Measurements from ENCODE around the gene IGLL1.
"Not testable (repeated sequence)": the region's sequence is repeated elsewhere in the genome, so short reads cannot be mapped to it uniquely, and the experiment has no call there.

The IGLL1 gene

GRCh38 chr22:23562186-23562585 is 17.9 kb downstream of the IGLL1 start:
- H3K4me1 ChIP-seq (ENCODE audit: control insufficient read depth, insufficient read depth, low read length), result peaks cover 5% of the 10 kb centered on the region; the same call in 1 of the 2 replicates
- peaks cover 5% of the 10 kb centered on the region; the same call in 1 of the 2 replicates for H3K27me3 ChIP-seq (ENCODE audit: control insufficient read depth, insufficient read depth, low read length)
- no peaks in the 10 kb centered on the region for H3K36me3 ChIP-seq (ENCODE audit: control insufficient read depth, insufficient read depth, low read length)
- no peak overlapping the region for H3K4me3 ChIP-seq (ENCODE audit: low read length)
- no CpG with 5 or more reads among the region's 4 CpGs for WGBS (ENCODE audit: insufficient coverage, insufficient read length)
- no peak overlapping the region for H3K27ac ChIP-seq (ENCODE audit: low read length)
- no peaks in the 10 kb centered on the region for H3K9me3 ChIP-seq (ENCODE audit: control insufficient read depth, insufficient read depth, low read length)
- no peak for DNase-seq (ENCODE audit: low read depth, low spot score)

DNA sequence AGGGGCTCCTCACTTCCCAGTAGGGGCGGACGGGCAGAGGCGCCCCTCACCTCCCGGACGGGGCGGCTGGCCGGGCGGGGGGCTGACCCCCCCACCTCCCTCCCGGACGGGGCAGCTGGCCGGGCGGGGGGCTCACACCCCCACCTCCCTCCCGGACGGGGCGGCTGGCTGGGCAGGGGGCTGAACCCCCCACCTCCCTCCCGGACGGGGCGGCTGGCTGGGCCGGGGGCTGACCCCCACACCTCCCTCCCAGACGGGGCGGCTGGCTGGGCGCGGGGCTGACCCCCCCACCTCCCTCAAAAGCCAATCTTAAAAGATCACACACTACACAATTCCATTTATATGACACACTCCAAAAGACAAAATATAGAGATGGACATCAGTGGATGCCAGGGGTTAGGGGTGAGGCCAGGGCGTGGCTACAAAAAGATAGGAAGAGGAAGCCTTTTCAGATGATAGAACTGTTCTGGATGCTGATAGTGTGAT is 19.0 kb downstream of the IGLL1 start:
- DNase-seq (ENCODE audit: low read depth, low spot score); H3K36me3 ChIP-seq (ENCODE audit: control insufficient read depth, insufficient read depth, low read length); H3K27me3 ChIP-seq (ENCODE audit: control insufficient read depth, insufficient read depth, low read length); H3K27ac ChIP-seq (ENCODE audit: low read length); H3K4me1 ChIP-seq (ENCODE audit: control insufficient read depth, insufficient read depth, low read length); H3K9me3 ChIP-seq (ENCODE audit: control insufficient read depth, insufficient read depth, low read length); H3K4me3 ChIP-seq (ENCODE audit: low read length): not testable (repeated sequence)
- WGBS (ENCODE audit: insufficient coverage, insufficient read length), result no CpG with 5 or more reads among the region's 24 CpGs

- not testable (repeated sequence) for H3K36me3 ChIP-seq (ENCODE audit: control insufficient read depth, insufficient read depth, low read length); H3K4me3 ChIP-seq (ENCODE audit: low read length); H3K9me3 ChIP-seq (ENCODE audit: control insufficient read depth, insufficient read depth, low read length); DNase-seq (ENCODE audit: low read depth, low spot score); H3K4me1 ChIP-seq (ENCODE audit: control insufficient read depth, insufficient read depth, low read length); H3K27me3 ChIP-seq (ENCODE audit: control insufficient read depth, insufficient read depth, low read length); H3K27ac ChIP-seq (ENCODE audit: low read length)
- no CpG with 5 or more reads among the region's 1 CpG for WGBS (ENCODE audit: insufficient coverage, insufficient read length)
Observed at GRCh38 chr22:23560215-23560614, 19.9 kb downstream of the IGLL1 start.

- Histone ChIP-seq H3K4me3 (ENCODE audit: low read length) (no peak overlapping the region), H3K36me3 (ENCODE audit: control insufficient read depth, insufficient read depth, low read length) (no peaks in the 10 kb centered on the region), H3K27ac (ENCODE audit: low read length) (no peak overlapping the region), H3K27me3 (ENCODE audit: control insufficient read depth, insufficient read depth, low read length) (no peaks in the 10 kb centered on the region), H3K9me3 (ENCODE audit: control insufficient read depth, insufficient read depth, low read length) (no peaks in the 10 kb centered on the region), H3K4me1 (ENCODE audit: control insufficient read depth, insufficient read depth, low read length) (no peaks in the 10 kb centered on the region)
- DNase-seq (ENCODE audit: low read depth, low spot score), result no peak
- WGBS (ENCODE audit: insufficient coverage, insufficient read length), result no CpG with 5 or more reads among the region's 4 CpGs
Observed at GRCh38 chr22:23557467-23557866, 22.6 kb downstream of the IGLL1 start.

DNA sequence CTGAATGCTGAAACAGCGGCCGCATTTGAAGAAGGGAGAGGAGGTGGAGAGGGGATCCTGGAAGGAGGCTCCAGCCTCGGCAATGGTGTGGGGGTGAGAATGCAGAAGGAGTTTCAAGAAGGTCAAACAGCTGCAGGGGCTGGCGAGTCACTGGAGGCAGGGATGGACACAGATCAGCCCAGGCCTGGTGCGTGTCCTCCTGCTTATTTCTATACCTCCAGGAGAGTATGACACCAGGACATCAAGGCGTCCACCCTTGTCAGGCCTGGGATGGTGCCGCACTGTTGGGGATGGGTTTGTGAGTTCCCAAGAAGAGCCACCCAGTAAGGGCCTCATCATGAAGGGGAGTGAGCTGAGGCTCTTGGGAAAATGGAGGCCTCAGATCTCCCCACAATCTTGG is 23.1 kb downstream of the IGLL1 start:
- H3K36me3 ChIP-seq (ENCODE audit: control insufficient read depth, insufficient read depth, low read length), result no peaks in the 10 kb centered on the region
- WGBS (ENCODE audit: insufficient coverage, insufficient read length), result no CpG with 5 or more reads among the region's 7 CpGs

GRCh38 chr22:23556026-23556620 is 24.0 kb downstream of the IGLL1 start:
- H3K9me3 ChIP-seq (ENCODE audit: control insufficient read depth, insufficient read depth, low read length), result no peaks in the 10 kb centered on the region
- H3K4me1 ChIP-seq (ENCODE audit: control insufficient read depth, insufficient read depth, low read length), result no peaks in the 10 kb centered on the region
- H3K27me3 ChIP-seq (ENCODE audit: control insufficient read depth, insufficient read depth, low read length), result no peaks in the 10 kb centered on the region
- WGBS (ENCODE audit: insufficient coverage, insufficient read length), result no CpG with 5 or more reads among the region's 7 CpGs
- no peak overlapping the region for H3K4me3 ChIP-seq (ENCODE audit: low read length)
- no peak overlapping the region for H3K27ac ChIP-seq (ENCODE audit: low read length)
- no peaks in the 10 kb centered on the region for H3K36me3 ChIP-seq (ENCODE audit: control insufficient read depth, insufficient read depth, low read length)
- no peak for DNase-seq (ENCODE audit: low read depth, low spot score)

More for the DNA sequence above, 23.1 kb downstream of the IGLL1 start:
- DNase-seq (ENCODE audit: low read depth, low spot score), result no peak
- Histone ChIP-seq H3K27ac (ENCODE audit: low read length) (no peak overlapping the region), H3K9me3 (ENCODE audit: control insufficient read depth, insufficient read depth, low read length) (no peaks in the 10 kb centered on the region), H3K4me3 (ENCODE audit: low read length) (no peak overlapping the region), H3K4me1 (ENCODE audit: control insufficient read depth, insufficient read depth, low read length) (no peaks in the 10 kb centered on the region), H3K27me3 (ENCODE audit: control insufficient read depth, insufficient read depth, low read length) (no peaks in the 10 kb centered on the region)

GRCh38 chr22:23555118-23555517 is 25.0 kb downstream of the IGLL1 start:
- Histone ChIP-seq H3K4me1 (ENCODE audit: control insufficient read depth, insufficient read depth, low read length) (no peaks in the 10 kb centered on the region), H3K4me3 (ENCODE audit: low read length) (no peak overlapping the region), H3K36me3 (ENCODE audit: control insufficient read depth, insufficient read depth, low read length) (no peaks in the 10 kb centered on the region), H3K27me3 (ENCODE audit: control insufficient read depth, insufficient read depth, low read length) (no peaks in the 10 kb centered on the region), H3K9me3 (ENCODE audit: control insufficient read depth, insufficient read depth, low read length) (no peaks in the 10 kb centered on the region), H3K27ac (ENCODE audit: low read length) (no peak overlapping the region)
- no CpG with 5 or more reads among the region's 8 CpGs for WGBS (ENCODE audit: insufficient coverage, insufficient read length)
- DNase-seq (ENCODE audit: low read depth, low spot score), result no peak

DNA sequence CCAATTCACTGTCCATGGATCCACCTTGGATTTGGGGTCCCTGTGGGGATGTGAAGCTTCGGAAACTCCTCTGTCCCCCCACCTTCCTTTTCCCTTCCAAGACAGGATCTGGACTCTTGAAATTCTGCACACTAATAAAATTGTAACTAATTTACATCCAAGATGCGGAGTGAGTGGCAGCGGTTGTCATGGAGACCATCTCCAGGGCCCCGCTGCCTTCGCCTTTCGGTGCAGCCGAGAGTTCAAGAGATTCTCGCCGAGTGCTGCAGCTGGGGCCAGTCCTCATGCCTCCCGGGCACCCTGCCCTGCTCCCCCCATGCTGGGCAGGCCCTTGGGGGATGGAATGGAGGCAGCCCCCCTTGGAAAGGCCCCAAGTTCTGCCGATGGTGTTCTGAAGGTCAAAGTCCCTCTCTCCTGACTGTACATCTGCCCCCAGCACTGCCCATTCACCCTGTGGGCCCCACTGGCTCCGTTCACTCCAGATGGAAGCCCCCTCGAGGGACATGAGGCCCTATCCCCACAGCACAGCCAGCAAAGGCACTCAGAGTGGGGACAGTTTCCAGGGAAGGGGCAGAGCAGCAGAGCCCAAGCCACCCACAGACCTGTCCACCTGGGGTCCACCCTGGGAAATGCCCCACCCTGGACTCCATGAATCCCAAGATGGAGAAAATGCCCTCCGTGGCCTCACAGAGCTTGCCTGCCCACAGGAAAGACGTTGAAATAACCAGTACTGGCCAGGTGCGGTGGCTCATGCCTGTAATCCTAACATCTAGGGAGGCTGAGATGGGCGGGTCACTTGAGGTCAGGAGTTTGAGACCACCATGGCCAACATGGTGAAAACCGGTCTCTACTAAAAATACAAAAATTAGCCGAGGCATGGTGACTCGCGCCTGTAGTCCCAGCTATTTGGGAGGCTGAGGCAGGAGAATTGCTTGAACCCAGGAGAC is 25.9 kb downstream of the IGLL1 start:
- H3K9me3 ChIP-seq (ENCODE audit: control insufficient read depth, insufficient read depth, low read length), result no peaks in the 10 kb centered on the region
- H3K4me3 ChIP-seq (ENCODE audit: low read length), result no peak overlapping the region
- no CpG with 5 or more reads among the region's 21 CpGs for WGBS (ENCODE audit: insufficient coverage, insufficient read length)
- H3K4me1 ChIP-seq (ENCODE audit: control insufficient read depth, insufficient read depth, low read length), result no peaks in the 10 kb centered on the region
- no peaks in the 10 kb centered on the region for H3K36me3 ChIP-seq (ENCODE audit: control insufficient read depth, insufficient read depth, low read length)
- H3K27me3 ChIP-seq (ENCODE audit: control insufficient read depth, insufficient read depth, low read length), result no peaks in the 10 kb centered on the region
- H3K27ac ChIP-seq (ENCODE audit: low read length), result no peak overlapping the region
- DNase-seq (ENCODE audit: low read depth, low spot score), result no peak

GRCh38 chr22:23553438-23553837 is 26.7 kb downstream of the IGLL1 start:
- Histone ChIP-seq H3K36me3 (ENCODE audit: control insufficient read depth, insufficient read depth, low read length) (no peaks in the 10 kb centered on the region), H3K27ac (ENCODE audit: low read length) (no peak overlapping the region), H3K9me3 (ENCODE audit: control insufficient read depth, insufficient read depth, low read length) (no peaks in the 10 kb centered on the region), H3K4me1 (ENCODE audit: control insufficient read depth, insufficient read depth, low read length) (no peaks in the 10 kb centered on the region), H3K27me3 (ENCODE audit: control insufficient read depth, insufficient read depth, low read length) (no peaks in the 10 kb centered on the region), H3K4me3 (ENCODE audit: low read length) (no peak overlapping the region)
- no peak for DNase-seq (ENCODE audit: low read depth, low spot score)
- no CpG with 5 or more reads among the region's 5 CpGs for WGBS (ENCODE audit: insufficient coverage, insufficient read length)

DNA sequence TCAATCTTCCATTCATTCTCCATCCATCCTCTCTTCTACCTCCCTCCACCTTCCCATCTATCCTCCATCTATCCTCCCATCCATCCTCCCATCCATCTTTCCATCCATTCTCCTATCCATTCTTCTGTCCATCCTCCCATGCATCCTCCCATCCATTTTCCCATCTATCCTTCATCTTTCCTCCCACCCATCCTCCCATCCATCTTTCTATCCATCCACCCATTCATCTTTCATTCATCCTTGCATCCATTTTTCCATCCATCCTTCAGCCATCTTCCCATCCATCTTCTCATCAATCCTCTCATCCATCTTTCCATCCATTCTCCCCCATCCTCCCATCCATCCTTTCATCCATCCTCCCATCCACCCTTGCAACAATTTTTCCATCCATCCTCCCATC is 27.5 kb downstream of the IGLL1 start:
- H3K4me3 ChIP-seq (ENCODE audit: low read length), result no peak overlapping the region
- H3K36me3 ChIP-seq (ENCODE audit: control insufficient read depth, insufficient read depth, low read length), result no peaks in the 10 kb centered on the region
- H3K27me3 ChIP-seq (ENCODE audit: control insufficient read depth, insufficient read depth, low read length), result no peaks in the 10 kb centered on the region

More for the DNA sequence above, 27.5 kb downstream of the IGLL1 start:
- no peak for DNase-seq (ENCODE audit: low read depth, low spot score)
- peaks cover 2% of the 10 kb centered on the region; the same call in 1 of the 2 replicates for H3K9me3 ChIP-seq (ENCODE audit: control insufficient read depth, insufficient read depth, low read length)
- no peaks in the 10 kb centered on the region for H3K4me1 ChIP-seq (ENCODE audit: control insufficient read depth, insufficient read depth, low read length)
- no peak overlapping the region for H3K27ac ChIP-seq (ENCODE audit: low read length)
